ENCODE data around the gene IMMP2L. TPM values are rescaled to one million over a fixed set of nuclear protein-coding genes. Genes with fewer than 3 reads are reported as not detected.
"Not testable (repeated sequence)": the region's sequence is repeated elsewhere in the genome, so short reads cannot be mapped to it uniquely, and the experiment has no call there.

Gene IMMP2L
- total RNA-seq, 1 donor from 2014 or later: 29.7 TPM

GRCh38 chr7:111270794-111271193 is 291.5 kb downstream of the IMMP2L start:
- not testable (repeated sequence) for DNase-seq (ENCODE audit: low spot score, unreplicated experiment); H3K27me3 Mint-ChIP-seq; H3K4me1 Mint-ChIP-seq (ENCODE audit: low read depth); H3K9me3 Mint-ChIP-seq (ENCODE audit: low read depth); H3K27ac Mint-ChIP-seq; H3K36me3 Mint-ChIP-seq (ENCODE audit: insufficient read depth); H3K4me3 Mint-ChIP-seq (ENCODE audit: low read depth)
- peak; percentile 7 for TF ChIP-seq CTCF (IDR thresholded peaks at IDR 0.05; ENCODE audit: unreplicated experiment)

- Mint-ChIP-seq H3K27ac (no peak overlapping the region), H3K36me3 (ENCODE audit: insufficient read depth) (peaks cover 1% of the 10 kb centered on the region), H3K4me3 (ENCODE audit: low read depth) (no peak overlapping the region), H3K4me1 (ENCODE audit: low read depth) (peaks cover 2% of the 10 kb centered on the region), H3K9me3 (ENCODE audit: low read depth) (peaks cover 4% of the 10 kb centered on the region), H3K27me3 (no peaks in the 10 kb centered on the region)
- DNase-seq (ENCODE audit: low spot score, unreplicated experiment): no peak
- TF ChIP-seq CTCF (IDR thresholded peaks at IDR 0.05; ENCODE audit: unreplicated experiment): no peak
These were observed 293.4 kb downstream of the IMMP2L start for GRCh38 chr7:111268941-111269340.

GRCh38 chr7:111266613-111267012 is 295.7 kb downstream of the IMMP2L start:
- H3K36me3 Mint-ChIP-seq (ENCODE audit: insufficient read depth): no peaks in the 10 kb centered on the region
- no peak overlapping the region for H3K4me3 Mint-ChIP-seq (ENCODE audit: low read depth)
- peaks cover under 1% of the 10 kb centered on the region for H3K9me3 Mint-ChIP-seq (ENCODE audit: low read depth)
- TF ChIP-seq CTCF (IDR thresholded peaks at IDR 0.05; ENCODE audit: unreplicated experiment): no peak
- no peak overlapping the region for H3K27ac Mint-ChIP-seq
- DNase-seq (ENCODE audit: low spot score, unreplicated experiment): no peak
- no peaks in the 10 kb centered on the region for H3K27me3 Mint-ChIP-seq
- peaks cover 3% of the 10 kb centered on the region for H3K4me1 Mint-ChIP-seq (ENCODE audit: low read depth)

GRCh38 chr7:111265394-111265793 is 296.9 kb downstream of the IMMP2L start:
- DNase-seq (ENCODE audit: low spot score, unreplicated experiment): no peak
- H3K4me3 Mint-ChIP-seq (ENCODE audit: low read depth): no peak overlapping the region
- H3K9me3 Mint-ChIP-seq (ENCODE audit: low read depth): no peaks in the 10 kb centered on the region
- no peaks in the 10 kb centered on the region for H3K36me3 Mint-ChIP-seq (ENCODE audit: insufficient read depth)
- peaks cover 3% of the 10 kb centered on the region for H3K4me1 Mint-ChIP-seq (ENCODE audit: low read depth)
- no peaks in the 10 kb centered on the region for H3K27me3 Mint-ChIP-seq
- no peak overlapping the region for H3K27ac Mint-ChIP-seq
- TF ChIP-seq CTCF (IDR thresholded peaks at IDR 0.05; ENCODE audit: unreplicated experiment): no peak

GRCh38 chr7:111264981-111265380 is 297.3 kb downstream of the IMMP2L start:
- no peak for TF ChIP-seq CTCF (IDR thresholded peaks at IDR 0.05; ENCODE audit: unreplicated experiment)
- Mint-ChIP-seq H3K4me1 (ENCODE audit: low read depth) (peaks cover 3% of the 10 kb centered on the region), H3K27ac (no peak overlapping the region), H3K27me3 (no peaks in the 10 kb centered on the region), H3K36me3 (ENCODE audit: insufficient read depth) (no peaks in the 10 kb centered on the region), H3K4me3 (ENCODE audit: low read depth) (no peak overlapping the region), H3K9me3 (ENCODE audit: low read depth) (no peaks in the 10 kb centered on the region)
- DNase-seq (ENCODE audit: low spot score, unreplicated experiment): no peak

Measured in progenitor cell of endocrine pancreas (in vitro differentiated cells).